Body of pancreas (tissue), 4 donors: ENCODE data around the gene SOX11.

Experiments used
- CTCF ChIP-seq, 7 experiments: fragments of 450-650 bp in 4 of 7; fragments of 200-600 bp in 3 of 7; sonication (generic) in 3 of 7; IDR thresholded peaks; one replicate each; pipeline ENCODE4 v1.5.1; 2016 to 2019; ENCODE audit warnings: antibody characterized with exemption in 7 of 7
- POLR2A ChIP-seq, 3 donors: fragments of 450-650 bp; IDR thresholded peaks; one replicate each; pipeline ENCODE4 v1.6.1; 2016; ENCODE audit warnings: antibody characterized with exemption in 3 of 3, mild to moderate bottlenecking in 2 of 3

GRCh38 chr2:5713101-5713500, 20.9 kb downstream of the SOX11 start:
- TF ChIP-seq CTCF (IDR thresholded peaks at IDR 0.05) (no peak), POLR2A (IDR thresholded peaks at IDR 0.05) (no peak)
